BE2C (cell line): Measurements from ENCODE around the gene SFMBT2.

Source experiments
- DNase-seq: peaks from one replicate; pipeline ENCODE4 v3.0.0-alpha.2; 2020
- H3K27me3 ChIP-seq: fragments of 250-450 bp; sonication (Bioruptor Pico); 2 replicates; pipeline ENCODE4 v1.5.1; 2020; ENCODE audit warnings: mild to moderate bottlenecking
- H3K36me3 ChIP-seq: fragments of 250-450 bp; sonication (Bioruptor Pico); 2 replicates; pipeline ENCODE4 v1.5.1; 2020; ENCODE audit warnings: mild to moderate bottlenecking
- H3K4me1 ChIP-seq: fragments of 250-450 bp; sonication (Bioruptor Pico); 2 replicates; pipeline ENCODE4 v1.5.1; 2020
- H3K4me3 ChIP-seq: 2 replicates; pipeline ENCODE4 v1.5.1; 2011; ENCODE audit warnings: low read depth, low read length
- H3K9me3 ChIP-seq: fragments of 250-450 bp; sonication (Bioruptor Pico); 2 replicates; pipeline ENCODE4 v1.5.1; 2020
- TF ChIP-seq, protein P1 (sequence below): IDR thresholded peaks from 2 replicates; pipeline ENCODE4 v1.5.1; 2012; ENCODE audit warnings: mild to moderate bottlenecking, low read depth, low read length

Gene SFMBT2

DNA sequence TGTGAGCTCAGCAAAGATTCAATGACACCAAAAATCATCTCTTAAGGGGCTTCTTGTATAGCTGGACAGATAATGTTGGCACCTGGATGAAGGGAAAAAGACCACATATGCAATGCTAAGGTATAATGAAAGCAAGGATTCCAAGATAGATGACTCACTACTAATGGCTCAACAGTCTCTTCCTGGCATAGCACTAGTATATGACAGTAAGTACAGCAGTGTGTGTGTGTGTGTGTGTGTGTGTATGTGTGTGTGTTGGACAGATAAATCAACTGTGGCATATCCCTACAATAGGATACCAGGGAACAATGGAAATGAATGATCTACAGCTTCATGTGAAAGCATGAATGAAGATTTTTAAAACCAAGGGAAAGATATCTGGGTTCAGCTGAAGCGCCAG, 257.1 kb downstream of the SFMBT2 start:
- Histone ChIP-seq H3K27me3 (no peaks in the 10 kb centered on the region), H3K9me3 (no peaks in the 10 kb centered on the region)
- DNase-seq, result no peak

DNA sequence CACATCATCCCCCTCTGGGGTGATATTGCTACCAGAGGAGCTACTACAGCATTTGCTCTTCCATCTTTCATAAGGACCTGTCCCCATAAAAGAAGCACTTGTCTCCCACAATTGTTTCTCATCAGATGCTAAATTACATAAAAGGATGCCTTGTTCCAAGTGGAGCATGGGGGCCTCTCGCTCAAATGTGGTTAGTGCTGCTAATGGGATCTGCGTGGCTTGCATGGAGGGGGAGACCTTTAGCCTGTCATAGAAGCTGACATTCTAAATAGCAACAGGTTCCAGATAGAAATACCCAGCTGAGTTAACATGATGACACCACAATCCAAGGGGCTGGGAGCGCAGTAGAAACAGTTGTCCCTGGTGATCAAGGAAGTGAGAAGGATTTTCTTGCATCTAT, 257.9 kb downstream of the SFMBT2 start:
- Histone ChIP-seq H3K27me3 (no peaks in the 10 kb centered on the region), H3K4me3 (no peak overlapping the region), H3K4me1 (no peaks in the 10 kb centered on the region), H3K36me3 (no peaks in the 10 kb centered on the region), H3K9me3 (no peaks in the 10 kb centered on the region)
- DNase-seq, result no peak
- TF ChIP-seq, protein P1, sequence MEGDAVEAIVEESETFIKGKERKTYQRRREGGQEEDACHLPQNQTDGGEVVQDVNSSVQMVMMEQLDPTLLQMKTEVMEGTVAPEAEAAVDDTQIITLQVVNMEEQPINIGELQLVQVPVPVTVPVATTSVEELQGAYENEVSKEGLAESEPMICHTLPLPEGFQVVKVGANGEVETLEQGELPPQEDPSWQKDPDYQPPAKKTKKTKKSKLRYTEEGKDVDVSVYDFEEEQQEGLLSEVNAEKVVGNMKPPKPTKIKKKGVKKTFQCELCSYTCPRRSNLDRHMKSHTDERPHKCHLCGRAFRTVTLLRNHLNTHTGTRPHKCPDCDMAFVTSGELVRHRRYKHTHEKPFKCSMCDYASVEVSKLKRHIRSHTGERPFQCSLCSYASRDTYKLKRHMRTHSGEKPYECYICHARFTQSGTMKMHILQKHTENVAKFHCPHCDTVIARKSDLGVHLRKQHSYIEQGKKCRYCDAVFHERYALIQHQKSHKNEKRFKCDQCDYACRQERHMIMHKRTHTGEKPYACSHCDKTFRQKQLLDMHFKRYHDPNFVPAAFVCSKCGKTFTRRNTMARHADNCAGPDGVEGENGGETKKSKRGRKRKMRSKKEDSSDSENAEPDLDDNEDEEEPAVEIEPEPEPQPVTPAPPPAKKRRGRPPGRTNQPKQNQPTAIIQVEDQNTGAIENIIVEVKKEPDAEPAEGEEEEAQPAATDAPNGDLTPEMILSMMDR, result no peak

More for the DNA sequence above, 257.1 kb downstream of the SFMBT2 start:
- Histone ChIP-seq H3K4me1 (no peaks in the 10 kb centered on the region), H3K36me3 (no peaks in the 10 kb centered on the region), H3K4me3 (no peak overlapping the region)
- TF ChIP-seq, protein P1, result no peak

DNA sequence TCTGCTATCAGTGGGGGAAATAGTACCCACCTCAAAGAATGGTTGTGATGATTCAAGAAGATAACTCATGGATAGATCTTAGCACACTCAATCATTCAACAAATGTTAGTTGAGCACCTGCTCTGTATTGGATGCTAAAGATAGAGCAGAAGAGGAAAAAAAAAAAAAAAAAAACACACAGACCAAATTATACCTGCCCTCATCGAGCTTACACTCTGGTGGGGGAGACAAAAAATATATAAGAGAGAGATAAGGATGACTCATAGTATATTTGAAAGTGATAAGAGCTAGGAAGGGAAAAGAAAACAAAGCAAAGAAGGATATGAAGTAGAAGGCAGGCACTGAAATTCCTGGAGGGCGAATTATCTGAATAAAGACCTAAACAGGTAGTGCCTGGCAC, 258.5 kb downstream of the SFMBT2 start:
- Histone ChIP-seq H3K36me3 (no peaks in the 10 kb centered on the region), H3K27me3 (no peaks in the 10 kb centered on the region), H3K4me1 (no peaks in the 10 kb centered on the region), H3K9me3 (no peaks in the 10 kb centered on the region), H3K4me3 (no peak overlapping the region)
- no peak for DNase-seq
- TF ChIP-seq, protein P1, result no peak

DNA sequence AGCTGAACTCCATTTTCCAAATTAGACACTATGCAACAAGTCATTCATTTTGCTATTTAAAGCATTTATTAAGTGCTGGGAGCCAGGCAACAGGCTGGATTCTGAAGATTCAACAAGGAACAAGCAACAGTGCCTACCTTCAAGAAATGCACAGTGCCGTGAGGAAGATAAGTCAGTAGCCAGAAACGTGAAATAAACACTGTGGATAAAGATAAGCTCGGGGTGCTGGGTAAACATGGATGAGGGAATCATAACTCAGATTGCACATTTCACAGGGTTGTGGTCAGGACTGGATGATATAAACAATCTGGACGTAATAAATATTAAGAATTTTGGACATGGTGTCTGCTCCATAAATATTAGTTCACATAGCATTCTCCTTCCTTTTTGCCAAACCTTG, 259.3 kb downstream of the SFMBT2 start:
- no peak for DNase-seq

DNA sequence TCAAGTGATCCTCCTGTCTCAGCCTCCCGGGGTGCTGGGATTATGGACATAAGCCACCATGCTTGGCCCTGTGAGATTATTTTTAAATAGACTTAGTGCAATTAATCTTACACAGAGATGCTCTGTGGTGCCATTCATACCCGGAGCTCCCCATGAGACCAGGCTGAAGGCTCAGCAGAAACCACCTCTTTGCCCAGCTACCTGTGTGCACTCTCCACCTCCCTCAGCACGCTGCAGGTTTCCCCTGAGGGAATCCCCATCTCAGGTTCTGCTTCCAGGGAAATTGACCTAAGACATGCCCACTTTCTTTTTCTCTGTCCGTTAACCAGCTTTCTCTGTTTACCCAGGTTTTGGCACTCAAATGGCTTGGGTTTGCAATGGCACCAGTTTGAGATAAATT, 260.5 kb downstream of the SFMBT2 start:
- TF ChIP-seq, protein P1, result no peak
- Histone ChIP-seq H3K4me1 (no peaks in the 10 kb centered on the region), H3K36me3 (no peaks in the 10 kb centered on the region), H3K4me3 (no peak overlapping the region), H3K27me3 (peaks cover 4% of the 10 kb centered on the region), H3K9me3 (no peaks in the 10 kb centered on the region)
- DNase-seq, result no peak

More for the DNA sequence above, 259.3 kb downstream of the SFMBT2 start:
- TF ChIP-seq, protein P1, result no peak
- no peaks in the 10 kb centered on the region for H3K36me3 ChIP-seq
- H3K9me3 ChIP-seq, result no peaks in the 10 kb centered on the region
- H3K27me3 ChIP-seq, result no peaks in the 10 kb centered on the region
- H3K4me1 ChIP-seq, result no peaks in the 10 kb centered on the region
- H3K4me3 ChIP-seq, result no peak overlapping the region

DNA sequence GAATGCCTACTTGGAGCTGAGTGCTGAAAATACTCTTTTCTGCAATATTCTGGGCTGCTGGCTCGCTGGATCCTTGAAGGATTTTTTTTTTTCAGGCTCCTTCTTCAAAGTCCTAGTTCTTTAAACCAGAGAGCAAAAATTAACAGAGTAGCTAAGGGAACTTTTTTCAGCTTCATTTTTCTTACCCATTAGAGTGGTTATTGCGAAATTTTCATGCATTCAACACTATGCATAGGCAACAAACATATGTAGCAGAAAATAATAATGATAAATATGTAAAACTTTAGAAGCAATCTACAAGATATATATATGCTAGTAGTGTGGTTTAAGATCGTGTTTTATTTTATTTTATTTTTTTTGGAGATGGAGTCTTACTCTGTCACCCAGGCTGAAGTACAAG, 264.6 kb downstream of the SFMBT2 start:
- Histone ChIP-seq H3K4me1 (no peaks in the 10 kb centered on the region), H3K4me3 (no peak overlapping the region), H3K9me3 (no peaks in the 10 kb centered on the region), H3K27me3 (peaks cover 9% of the 10 kb centered on the region), H3K36me3 (no peaks in the 10 kb centered on the region)
- TF ChIP-seq, protein P1, result no peak
- DNase-seq, result no peak
